ENCODE results near the gene PLEKHA7.

GRCh38 chr11:16771350-16772140 lies 242.7 kb downstream of the PLEKHA7 start:
- no peak for TF ChIP-seq CTCF (IDR thresholded peaks at IDR 0.05; ENCODE audit: low read depth, low read length, poor library complexity, severe bottlenecking)
- TF ChIP-seq EZH2phosphoT487 (IDR thresholded peaks at IDR 0.05; ENCODE audit: borderline replicate concordance, low read length): no peak

Data from DOHH2 (cell line).